A549 (cell line): Measurements from ENCODE around the gene TCF4.

Experiments
- BHLHE40 ChIP-seq: IDR thresholded peaks from 2 replicates; pipeline ENCODE4 v1.6.1; 2012; ENCODE audit warnings: low read depth, low read length, inconsistent platforms
- CHD4 ChIP-seq: fragments of 200-600 bp; sonication (generic); IDR thresholded peaks from 2 replicates; pipeline ENCODE4 v1.6.1; 2016; ENCODE audit warnings: antibody characterized with exemption, mild to moderate bottlenecking, borderline replicate concordance
- E2F6 ChIP-seq: IDR thresholded peaks from 2 replicates; pipeline ENCODE4 v1.6.1; 2012; ENCODE audit warnings: low read depth, borderline replicate concordance

DNA sequence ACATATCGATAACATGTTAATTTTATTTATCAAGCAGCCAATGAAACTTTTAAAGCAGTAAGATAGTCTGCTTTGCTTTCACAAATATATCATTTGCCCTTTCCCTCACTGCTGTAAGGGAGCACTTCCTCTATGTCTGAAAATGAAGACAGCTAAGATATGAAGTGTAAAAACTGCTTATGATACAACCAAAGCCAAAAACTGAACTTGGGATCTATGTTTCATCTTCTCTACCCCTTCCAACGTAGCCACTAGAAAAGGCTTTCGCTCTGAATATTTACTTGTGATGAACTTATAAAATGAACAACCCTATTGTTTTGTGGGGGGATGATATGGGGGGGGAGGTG is 140.3 kb downstream of the TCF4 start:
- TF ChIP-seq E2F6 (no peak), CHD4 (no peak), BHLHE40 (no peak)
